ENCODE measurements around the gene TNRC6C.

TNRC6C gene

GRCh38 chr17:78019976-78020716 is 61.6 kb downstream of the TNRC6C start:
- no peak for DNase-seq

GRCh38 chr17:78020717-78021108 is 62.2 kb downstream of the TNRC6C start:
- no peak for DNase-seq

- DNase-seq = no peak
Observed at GRCh38 chr17:78022425-78022824, 63.9 kb downstream of the TNRC6C start.

DNA sequence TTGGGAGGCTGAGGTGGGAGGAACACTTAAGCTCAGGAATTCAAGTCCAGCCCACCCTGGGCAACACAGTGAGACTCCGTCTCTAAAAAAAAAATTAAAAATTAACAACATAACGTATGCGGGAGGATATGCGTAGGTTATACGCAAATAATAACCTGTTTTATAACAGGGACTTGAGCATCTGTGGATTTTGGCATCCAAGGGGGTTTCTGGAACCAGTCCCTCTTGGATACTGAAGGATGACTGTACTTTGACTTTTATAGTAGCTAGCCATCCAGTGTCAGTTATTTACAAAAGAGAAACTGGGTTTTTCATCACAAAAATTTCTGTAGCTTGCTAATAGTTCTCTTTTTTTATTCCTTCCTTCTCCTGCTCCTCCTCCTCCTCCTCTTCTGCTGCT is 64.5 kb downstream of the TNRC6C start:
- DNase-seq = no peak

- DNase-seq = no peak
Observed at GRCh38 chr17:78026381-78026780, 67.9 kb downstream of the TNRC6C start.

GRCh38 chr17:78027121-78027520 is 68.6 kb downstream of the TNRC6C start:
- DNase-seq = no peak

GRCh38 chr17:78029697-78030096 is 71.2 kb downstream of the TNRC6C start:
- DNase-seq = no peak

DNA sequence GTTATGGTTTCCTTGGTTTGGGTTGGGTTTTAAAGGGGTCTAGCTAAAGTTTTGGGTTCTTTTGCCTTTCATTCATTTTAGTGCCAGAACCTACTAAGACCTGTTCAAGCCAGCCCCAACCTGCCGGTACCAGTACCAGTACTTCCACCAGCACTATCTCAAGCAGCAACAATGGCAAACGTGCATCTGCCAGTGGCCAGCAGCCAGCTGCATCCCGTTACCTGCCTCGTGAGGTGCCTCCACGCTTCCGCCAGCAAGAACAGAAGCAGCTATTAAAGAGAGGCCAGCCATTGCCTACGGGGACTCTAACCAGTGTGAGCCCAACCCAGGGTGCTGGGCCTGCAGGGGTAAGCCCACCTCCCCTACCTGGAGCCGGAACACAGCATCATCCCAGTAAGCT is 72.9 kb downstream of the TNRC6C start:
- DNase-seq = no peak

DNA sequence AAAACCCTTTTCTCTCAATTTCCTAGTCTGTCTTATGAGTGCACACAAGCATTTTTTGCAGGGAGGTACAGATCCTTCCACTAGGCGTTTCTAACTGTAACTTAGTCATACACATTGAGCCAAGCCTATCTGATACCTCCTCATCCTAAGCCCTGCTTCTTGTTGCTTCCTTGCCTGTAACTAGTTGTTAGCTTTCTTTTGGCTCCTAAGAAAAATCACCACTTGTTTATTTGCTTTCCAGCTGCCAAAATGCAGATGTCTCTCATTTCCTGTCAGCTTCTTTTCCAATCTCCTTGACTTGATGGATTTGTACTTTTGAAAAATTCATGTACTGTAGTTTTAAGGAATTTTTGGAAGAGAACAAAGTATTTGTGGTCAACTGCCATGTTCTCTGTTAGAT is 73.7 kb downstream of the TNRC6C start:
- DNase-seq = no peak

- no peak for DNase-seq
Observed at GRCh38 chr17:78034429-78035091, 76.1 kb downstream of the TNRC6C start.

GRCh38 chr17:78037280-78037679 is 78.8 kb downstream of the TNRC6C start:
- no peak for DNase-seq

DNA sequence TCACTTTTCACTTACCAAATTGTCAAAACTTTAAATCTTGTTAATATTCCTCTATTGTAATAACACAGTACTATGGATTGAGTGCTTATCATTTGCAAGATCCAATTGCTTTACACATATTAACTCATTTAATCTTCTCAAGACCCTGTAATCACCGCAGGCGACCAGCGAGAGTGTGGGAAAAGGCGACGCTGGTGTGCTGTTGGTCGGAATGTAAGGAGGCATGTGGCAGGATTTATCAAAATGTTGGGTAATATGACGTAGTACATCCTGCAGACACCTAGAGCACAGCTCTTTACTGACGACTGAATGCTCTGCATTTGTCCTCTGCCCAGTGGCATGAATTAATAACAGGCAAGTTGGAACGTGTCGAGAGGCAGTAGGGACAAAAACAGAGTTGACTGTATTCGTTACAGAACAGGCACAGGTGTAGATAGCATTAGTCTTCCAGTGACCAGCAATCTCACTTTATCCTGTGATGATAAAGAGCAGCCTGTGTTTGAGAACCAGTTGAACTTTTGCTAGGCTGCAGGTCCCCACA is 80.3 kb downstream of the TNRC6C start:
- peak; percentile 26 for DNase-seq

GRCh38 chr17:78039581-78039980 is 81.1 kb downstream of the TNRC6C start:
- no peak for DNase-seq

DNA sequence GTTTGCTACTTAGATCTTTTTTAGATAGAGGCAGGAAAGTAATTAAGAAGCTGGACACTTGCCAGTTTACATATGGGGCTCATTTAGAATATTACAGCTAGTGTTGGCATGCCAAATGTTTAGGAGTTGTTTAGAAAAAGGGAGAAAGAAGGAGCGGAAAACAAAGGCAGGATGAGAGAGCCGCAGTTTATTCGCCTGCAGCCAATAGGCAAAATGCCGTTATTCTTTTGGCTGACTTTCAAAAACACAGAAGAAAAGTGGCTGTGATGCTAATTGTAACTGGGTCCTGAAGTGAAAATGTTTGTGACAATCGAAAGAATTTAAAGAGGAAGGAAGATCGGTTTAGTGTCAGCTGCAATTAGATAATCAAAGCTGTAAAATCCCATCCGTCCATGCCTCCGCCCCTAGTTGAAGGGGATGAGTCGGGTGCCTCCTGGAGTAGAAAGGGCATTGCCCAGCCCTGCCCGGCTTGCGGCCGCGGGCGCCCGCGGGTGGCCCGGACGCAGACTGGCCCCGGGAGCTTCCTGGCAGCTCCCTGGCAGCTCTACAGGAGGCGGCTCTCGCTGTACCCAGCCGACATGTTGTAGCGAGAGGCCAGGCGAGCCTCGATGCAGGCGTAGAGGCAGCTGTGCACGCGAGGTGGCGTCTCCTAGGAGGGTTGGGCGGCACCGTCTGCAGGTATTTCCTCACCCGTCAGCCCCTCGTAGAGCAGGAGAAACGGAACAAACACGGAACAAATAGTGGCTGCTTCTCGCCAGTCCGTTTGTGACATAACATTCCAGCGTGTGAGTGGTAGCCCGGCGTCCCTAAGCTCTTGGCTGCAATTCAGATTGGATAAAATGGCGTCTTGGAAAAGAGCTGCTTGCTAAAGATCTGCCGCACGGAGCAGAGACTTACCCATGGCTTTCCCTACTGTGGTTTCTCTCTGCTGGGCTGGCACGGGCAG is 82.2 kb downstream of the TNRC6C start:
- peak; percentile 83 for DNase-seq

DNA sequence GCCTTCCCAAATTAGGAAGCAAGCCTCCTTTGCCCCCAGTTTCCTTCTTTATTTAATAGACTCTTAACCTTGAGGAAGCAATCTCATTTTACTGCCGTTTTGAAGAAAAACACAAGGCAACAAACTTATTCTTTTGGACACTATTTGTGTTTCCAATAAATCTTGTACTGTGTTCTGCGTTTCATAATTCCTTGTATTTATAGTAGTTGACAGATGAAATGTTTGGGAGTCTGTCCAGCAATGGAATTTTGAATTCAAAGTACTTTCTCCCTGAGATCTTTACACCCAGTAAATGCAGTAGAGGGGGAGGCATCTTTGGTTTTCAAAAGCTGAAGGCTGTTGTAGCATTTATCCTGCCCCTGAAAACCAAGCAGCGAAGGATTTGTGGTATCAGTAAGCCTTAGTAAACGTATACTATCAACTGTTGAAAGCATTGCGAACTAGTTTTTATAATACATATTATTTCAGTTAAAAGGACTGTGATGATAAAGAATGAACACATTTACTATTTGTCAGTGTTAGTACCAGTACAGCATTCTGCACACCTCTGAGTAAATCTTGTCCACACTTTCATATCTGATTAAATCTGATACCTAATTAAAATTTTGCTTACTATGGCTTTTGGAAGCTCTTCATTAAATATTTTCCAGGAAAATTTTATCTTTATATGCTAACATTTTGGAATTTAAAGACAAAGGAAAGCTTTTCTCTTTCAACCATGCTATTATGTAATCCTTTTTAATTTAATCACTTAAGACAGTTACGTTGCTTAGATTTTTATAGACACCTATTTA is 83.1 kb downstream of the TNRC6C start:
- peak; percentile 65 for DNase-seq

DNA sequence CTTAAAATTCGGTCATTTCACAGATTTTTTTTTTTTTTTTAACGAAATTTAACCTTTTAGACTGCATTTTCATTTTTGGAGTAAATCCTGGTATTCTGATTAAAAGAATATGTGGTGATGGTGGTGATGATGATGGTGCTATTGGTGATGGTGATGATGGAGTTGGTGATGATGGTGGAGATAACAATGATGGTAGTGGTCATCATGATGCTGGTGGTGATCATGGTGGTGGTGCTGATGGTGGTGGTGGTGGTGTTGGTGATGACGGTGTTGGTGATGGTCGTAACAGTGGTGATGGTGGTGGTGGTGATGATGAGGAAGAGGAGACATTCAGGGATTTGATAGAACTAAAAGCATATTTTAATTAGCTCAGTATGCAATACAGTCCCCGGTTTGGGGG is 84.0 kb downstream of the TNRC6C start:
- no peak for DNase-seq

DNA sequence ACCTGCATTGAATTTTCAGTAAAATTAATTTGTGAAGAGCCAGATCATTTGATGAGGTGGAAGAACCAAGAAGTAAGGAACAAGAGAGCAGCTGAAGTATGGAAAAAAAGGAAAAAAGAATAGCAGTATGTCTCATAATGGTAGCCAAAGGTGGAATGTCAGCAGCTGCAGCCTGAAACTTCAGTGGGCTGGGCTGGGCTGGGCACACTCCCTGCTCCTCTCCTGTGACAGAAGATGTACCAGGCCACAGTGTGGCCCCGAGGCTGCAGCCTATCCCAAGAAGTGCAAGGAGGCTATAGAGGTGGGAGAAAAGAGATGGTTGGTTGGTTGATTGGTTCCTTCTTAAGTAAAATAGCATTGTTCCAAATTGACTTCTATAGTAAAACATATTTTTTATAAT is 84.5 kb downstream of the TNRC6C start:
- DNase-seq = no peak

DNA sequence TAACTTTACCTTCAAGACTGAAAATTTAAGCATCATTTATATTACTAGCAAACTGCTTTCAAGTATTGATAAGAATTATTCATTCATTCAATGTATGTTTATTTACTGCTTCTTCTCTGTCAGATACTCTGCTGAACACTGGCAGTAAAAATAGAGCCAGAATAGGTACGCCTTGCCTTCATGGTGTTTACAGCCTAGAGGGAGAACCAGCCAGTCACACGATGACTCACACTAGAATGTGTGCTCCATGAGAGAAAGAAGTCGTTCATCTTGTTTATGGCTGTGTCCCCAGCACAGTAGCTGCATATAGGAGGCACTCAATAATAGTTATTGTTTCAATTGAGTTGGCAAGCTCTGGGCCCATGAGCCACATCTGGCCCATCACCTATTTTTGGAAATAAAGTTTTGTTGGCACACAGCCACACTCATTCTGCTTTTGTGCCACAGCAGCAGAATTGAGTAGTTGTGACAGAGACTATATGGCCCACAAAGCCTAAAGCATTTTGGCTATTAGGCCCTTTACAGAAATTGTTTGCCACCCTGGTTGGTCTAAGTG is 85.9 kb downstream of the TNRC6C start:
- DNase-seq = no peak

DNA sequence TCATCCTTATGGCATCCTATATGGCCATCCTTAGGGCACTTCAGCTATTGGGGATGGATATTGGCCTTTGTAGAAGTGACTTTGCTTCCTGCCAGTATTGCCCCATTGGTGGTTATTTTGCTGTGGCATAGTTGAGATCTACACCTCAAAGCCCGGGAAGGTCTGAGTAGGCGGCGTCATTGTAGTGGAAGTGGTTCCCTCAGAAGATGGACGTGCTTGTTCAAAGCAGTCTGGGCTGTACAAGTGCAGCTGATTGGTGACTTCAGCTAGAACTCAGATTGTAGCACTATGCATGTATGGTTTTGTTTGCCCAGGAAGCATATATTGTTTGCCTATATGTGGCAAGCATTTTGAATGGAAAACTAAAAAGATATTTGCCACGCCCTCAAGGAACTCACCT is 86.8 kb downstream of the TNRC6C start:
- DNase-seq = no peak

GRCh38 chr17:78046923-78047322 is 88.4 kb downstream of the TNRC6C start:
- DNase-seq = no peak

- no peak for DNase-seq
Observed at GRCh38 chr17:78048346-78049292, 90.1 kb downstream of the TNRC6C start.

Data from NCI-H1694 treated with DMSO at 0.1 percent for 48 hours (cell line).